ENCODE measurements around the gene TST.
A peak's percentile ranks its signal among the peaks of the same experiment; 100 is the strongest.

The TST gene

GRCh38 chr22:37019309-37020191 lies at the start of gene TST, which contains the start of gene MPST:
TST (minus strand) TSS chr22:37019447; CDS start chr22:37018732, 715 bp downstream.
MPST (plus strand) TSS chr22:37019742; CDS start chr22:37019837, 95 bp downstream.
- ATAC-seq: peak; percentile 77
- DNase-seq: peak; percentile 35 to 54
- H3K27me3 Mint-ChIP-seq: peaks cover 55% of the 10 kb centered on the region
- H3K27ac Mint-ChIP-seq: peak within 1 kb of the TSS in 1 of 2 donors; percentile 63
- H3K4me3 Mint-ChIP-seq: peak within 1 kb of the TSS; percentile 84 to 90
- peaks cover 15% of the 10 kb centered on the region for H3K4me1 Mint-ChIP-seq
- H3K9me3 Mint-ChIP-seq: no peaks in the 10 kb centered on the region

- Mint-ChIP-seq H3K27ac (no peak overlapping the region), H3K27me3 (no peaks in the 10 kb centered on the region), H3K9me3 (no peaks in the 10 kb centered on the region), H3K4me1 (peaks cover 14% of the 10 kb centered on the region), H3K4me3 (no peak overlapping the region)
- peak; percentile 29 for ATAC-seq
- DNase-seq: no peak
These were observed 49.6 kb upstream of the TST start for GRCh38 chr22:37068859-37069258.

- peaks cover 28% of the 10 kb centered on the region for H3K4me1 Mint-ChIP-seq
- H3K27ac Mint-ChIP-seq: no peak overlapping the region
- H3K4me3 Mint-ChIP-seq: no peak overlapping the region
- no peak for ATAC-seq
- no peaks in the 10 kb centered on the region for H3K27me3 Mint-ChIP-seq
- no peaks in the 10 kb centered on the region for H3K9me3 Mint-ChIP-seq
- DNase-seq: no peak
These were observed 48.2 kb upstream of the TST start for GRCh38 chr22:37067428-37067827.

GRCh38 chr22:37065961-37066360 lies 46.7 kb upstream of the TST start:
- H3K4me3 Mint-ChIP-seq: no peak overlapping the region
- no peaks in the 10 kb centered on the region for H3K27me3 Mint-ChIP-seq
- no peaks in the 10 kb centered on the region for H3K9me3 Mint-ChIP-seq
- H3K4me1 Mint-ChIP-seq: peaks cover 43% of the 10 kb centered on the region
- ATAC-seq (no peak), DNase-seq (no peak)
- H3K27ac Mint-ChIP-seq: no peak overlapping the region

- Mint-ChIP-seq H3K4me3 (no peak overlapping the region), H3K27ac (no peak overlapping the region)
These were observed 45.9 kb upstream of the TST start for GRCh38 chr22:37065180-37065579.

GRCh38 chr22:37064553-37064952 lies 45.3 kb upstream of the TST start:
- Mint-ChIP-seq H3K27me3 (no peaks in the 10 kb centered on the region), H3K4me3 (no peak overlapping the region), H3K27ac (peak overlapping the region in 1 of 2 donors; percentile 91), H3K4me1 (peaks cover 57% of the 10 kb centered on the region), H3K9me3 (no peaks in the 10 kb centered on the region)
- ATAC-seq: no peak
- DNase-seq: no peak

More at GRCh38 chr22:37065180-37065579, 45.9 kb upstream of the TST start:
- Mint-ChIP-seq H3K4me1 (peaks cover 51% of the 10 kb centered on the region), H3K9me3 (no peaks in the 10 kb centered on the region), H3K27me3 (no peaks in the 10 kb centered on the region)
- DNase-seq (no peak), ATAC-seq (no peak)

- H3K4me3 Mint-ChIP-seq: no peak overlapping the region
- ATAC-seq: no peak
These were observed 44.5 kb upstream of the TST start for GRCh38 chr22:37063431-37064420.

GRCh38 chr22:37062702-37063381 lies 43.6 kb upstream of the TST start:
- no peaks in the 10 kb centered on the region for H3K27me3 Mint-ChIP-seq
- no peak overlapping the region for H3K27ac Mint-ChIP-seq
- DNase-seq: no peak
- no peaks in the 10 kb centered on the region for H3K9me3 Mint-ChIP-seq
- peaks cover 57% of the 10 kb centered on the region for H3K4me1 Mint-ChIP-seq
- no peak for ATAC-seq
- H3K4me3 Mint-ChIP-seq: no peak overlapping the region

More at GRCh38 chr22:37063431-37064420, 44.5 kb upstream of the TST start:
- no peaks in the 10 kb centered on the region for H3K27me3 Mint-ChIP-seq
- peaks cover 57% of the 10 kb centered on the region for H3K4me1 Mint-ChIP-seq
- peak overlapping the region in 1 of 2 donors; percentile 91 for H3K27ac Mint-ChIP-seq
- no peak for DNase-seq
- H3K9me3 Mint-ChIP-seq: no peaks in the 10 kb centered on the region

- Mint-ChIP-seq H3K27me3 (no peaks in the 10 kb centered on the region), H3K4me3 (peak overlapping the region in 1 of 2 donors; percentile 31), H3K27ac (no peak overlapping the region), H3K4me1 (peaks cover 57% of the 10 kb centered on the region), H3K9me3 (no peaks in the 10 kb centered on the region)
- DNase-seq: no peak
- no peak for ATAC-seq
These were observed 43.1 kb upstream of the TST start for GRCh38 chr22:37062376-37062675.

GRCh38 chr22:37061611-37062375 lies 42.5 kb upstream of the TST start:
- Mint-ChIP-seq H3K9me3 (no peaks in the 10 kb centered on the region), H3K4me3 (peak overlapping the region in 1 of 2 donors; percentile 52), H3K27me3 (no peaks in the 10 kb centered on the region), H3K4me1 (peaks cover 57% of the 10 kb centered on the region), H3K27ac (peak overlapping the region; percentile 69 to 74)
- DNase-seq: no peak
- ATAC-seq: no peak

GRCh38 chr22:37060801-37061610 lies 41.8 kb upstream of the TST start:
- Mint-ChIP-seq H3K9me3 (no peaks in the 10 kb centered on the region), H3K27me3 (no peaks in the 10 kb centered on the region), H3K4me1 (peaks cover 55% of the 10 kb centered on the region), H3K27ac (peak overlapping the region; percentile 69 to 95), H3K4me3 (peak overlapping the region; percentile 56 to 86)
- ATAC-seq: peak; percentile 79
- peak; percentile 60 to 63 for DNase-seq

GRCh38 chr22:37059876-37060449 lies 40.7 kb upstream of the TST start:
- Mint-ChIP-seq H3K27me3 (no peaks in the 10 kb centered on the region), H3K9me3 (no peaks in the 10 kb centered on the region), H3K4me1 (peaks cover 56% of the 10 kb centered on the region), H3K4me3 (peak overlapping the region in 1 of 2 donors; percentile 86), H3K27ac (no peak overlapping the region)
- peak; percentile 31 for ATAC-seq
- no peak for DNase-seq

- ATAC-seq (no peak), DNase-seq (no peak)
- Mint-ChIP-seq H3K9me3 (no peaks in the 10 kb centered on the region), H3K4me3 (no peak overlapping the region), H3K27me3 (no peaks in the 10 kb centered on the region), H3K4me1 (peaks cover 50% of the 10 kb centered on the region), H3K27ac (no peak overlapping the region)
These were observed 39.9 kb upstream of the TST start for GRCh38 chr22:37058917-37059701.
